Thyroid gland (tissue), 4 donors: ENCODE data around the gene EP400.

Source experiments
- CTCF ChIP-seq, 6 experiments: fragments of 200-600 bp in 3 of 6; fragments of 450-650 bp in 3 of 6; sonication (generic) in 3 of 6; IDR thresholded peaks; one replicate each; pipeline ENCODE4 v1.5.1; 2016 to 2019; ENCODE audit warnings: antibody characterized with exemption in 6 of 6, mild to moderate bottlenecking in 2 of 6, inconsistent platforms in 1 of 6, moderate library complexity in 1 of 6
- POLR2A ChIP-seq, 2 donors: fragments of 450-650 bp; IDR thresholded peaks; one replicate each; pipeline ENCODE4 v1.6.1; 2017; ENCODE audit warnings: antibody characterized with exemption in 2 of 2, mild to moderate bottlenecking in 2 of 2, moderate library complexity in 1 of 2

GRCh38 chr12:131901431-131902331 is 48.1 kb upstream of the EP400 start:
- TF ChIP-seq CTCF (IDR thresholded peaks at IDR 0.05) (no peak), POLR2A (IDR thresholded peaks at IDR 0.05) (no peak)
